HG02884 (cell line): ENCODE measurements around the gene GGA1.
A peak's percentile ranks its signal among the peaks of the same experiment; 100 is the strongest.

Experiments used
- ATAC-seq: cut with Tn5 transposase; IDR thresholded peaks from one replicate; pipeline ENCODE4 v1.9.1; 2021; ENCODE audit warnings: mild to moderate bottlenecking, moderate library complexity; ENCODE audit not compliant: unreplicated experiment

The GGA1 gene

GRCh38 chr22:37608477-37609239 lies at the start of gene GGA1:
GGA1 (plus strand) TSS chr22:37608834; CDS start chr22:37608861, 27 bp downstream.
- ATAC-seq, result peak; percentile 70

GRCh38 chr22:37559521-37559900 lies 49.1 kb upstream of the GGA1 start:
- ATAC-seq, result no peak

GRCh38 chr22:37559901-37560607 lies 48.6 kb upstream of the GGA1 start, which contains the start of gene CDC42EP1:
CDC42EP1 (plus strand) TSS chr22:37560480; CDS start chr22:37566350, 5,870 bp downstream.
- no peak for ATAC-seq

- no peak for ATAC-seq
Measured at GRCh38 chr22:37560608-37561211, 47.9 kb upstream of the GGA1 start.

GRCh38 chr22:37561212-37562048 lies 47.2 kb upstream of the GGA1 start:
- ATAC-seq, result no peak

GRCh38 chr22:37562049-37562875 lies 46.4 kb upstream of the GGA1 start:
- ATAC-seq, result no peak

- ATAC-seq, result no peak
Measured at GRCh38 chr22:37563153-37564081, 45.2 kb upstream of the GGA1 start.

- ATAC-seq, result no peak
Measured at GRCh38 chr22:37564111-37564711, 44.4 kb upstream of the GGA1 start.

- ATAC-seq, result no peak
Measured at GRCh38 chr22:37565830-37566229, 42.8 kb upstream of the GGA1 start.

GRCh38 chr22:37566329-37566837 lies 42.3 kb upstream of the GGA1 start:
- no peak for ATAC-seq

- ATAC-seq, result no peak
Measured at GRCh38 chr22:37566903-37567798, 41.5 kb upstream of the GGA1 start.

GRCh38 chr22:37568012-37568411 lies 40.6 kb upstream of the GGA1 start:
- no peak for ATAC-seq

GRCh38 chr22:37568448-37569008 lies 40.1 kb upstream of the GGA1 start:
- ATAC-seq, result no peak

- ATAC-seq, result no peak
Measured at GRCh38 chr22:37569009-37569920, 39.4 kb upstream of the GGA1 start.

GRCh38 chr22:37569921-37570660 lies 38.5 kb upstream of the GGA1 start:
- ATAC-seq, result no peak
